ENCODE data around the gene NPIPB2.
"Not testable (repeated sequence)": the region's sequence is repeated elsewhere in the genome, so short reads cannot be mapped to it uniquely, and the experiment has no call there.

NPIPB2 gene

DNA sequence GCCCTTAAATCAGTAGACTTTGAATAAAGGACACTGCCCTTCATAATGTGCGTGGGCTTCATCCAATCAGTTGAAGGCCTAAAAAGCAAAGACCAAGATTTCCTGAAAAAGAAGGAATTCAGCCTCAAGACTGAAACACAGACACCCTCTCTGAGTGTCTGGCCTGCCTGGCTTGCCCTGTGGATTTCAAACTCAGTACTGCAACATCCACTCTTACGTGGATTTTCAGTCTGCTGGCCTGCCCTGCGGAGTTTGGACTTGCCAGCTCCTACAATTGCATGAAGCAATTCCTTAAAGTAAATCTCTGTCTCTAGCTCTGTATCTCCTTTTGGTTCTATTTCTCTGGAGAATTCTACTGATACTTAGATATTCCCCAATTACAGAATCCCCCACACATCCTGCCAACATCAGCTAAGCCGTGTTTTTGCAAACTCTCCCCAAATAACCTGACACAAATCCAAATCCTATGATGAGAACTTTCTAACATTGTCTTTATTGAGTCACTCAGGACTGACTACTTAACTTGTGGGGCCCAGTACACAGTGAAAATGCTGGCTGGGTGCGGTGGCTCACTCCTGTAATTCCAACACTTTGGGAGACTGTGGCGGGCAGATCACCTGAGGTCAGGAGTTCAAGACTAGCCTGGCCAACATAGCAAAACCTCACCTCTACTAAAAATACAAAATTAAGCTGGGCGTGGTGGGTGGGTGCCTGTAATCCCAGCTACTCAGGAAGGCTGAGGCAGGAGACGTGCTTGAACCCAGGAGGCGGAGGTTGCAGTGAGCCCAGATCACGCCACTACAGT is 15.9 kb upstream of the NPIPB2 start:
- no peak for DNase-seq (ENCODE audit: low read depth)

DNA sequence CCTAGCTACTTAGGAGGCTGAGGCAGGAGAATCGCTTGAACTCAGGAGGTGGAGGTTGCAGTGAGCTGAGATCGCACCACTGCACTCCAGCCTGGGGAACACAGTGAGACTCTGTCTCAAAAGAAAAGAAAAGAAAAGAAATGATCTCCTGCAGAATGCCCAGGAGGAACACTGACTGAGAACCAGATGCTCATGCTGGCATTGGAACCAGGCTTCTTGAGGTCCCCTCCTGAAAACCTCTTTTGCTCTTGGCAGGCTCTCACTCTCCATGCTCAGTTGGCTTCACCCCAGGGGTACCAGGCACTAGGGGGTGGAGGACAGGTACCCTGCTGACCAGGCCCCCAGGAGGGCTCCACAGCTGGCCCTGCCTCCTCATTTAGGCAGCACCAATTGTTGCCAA is 14.7 kb upstream of the NPIPB2 start:
- no peak for DNase-seq (ENCODE audit: low read depth)

DNA sequence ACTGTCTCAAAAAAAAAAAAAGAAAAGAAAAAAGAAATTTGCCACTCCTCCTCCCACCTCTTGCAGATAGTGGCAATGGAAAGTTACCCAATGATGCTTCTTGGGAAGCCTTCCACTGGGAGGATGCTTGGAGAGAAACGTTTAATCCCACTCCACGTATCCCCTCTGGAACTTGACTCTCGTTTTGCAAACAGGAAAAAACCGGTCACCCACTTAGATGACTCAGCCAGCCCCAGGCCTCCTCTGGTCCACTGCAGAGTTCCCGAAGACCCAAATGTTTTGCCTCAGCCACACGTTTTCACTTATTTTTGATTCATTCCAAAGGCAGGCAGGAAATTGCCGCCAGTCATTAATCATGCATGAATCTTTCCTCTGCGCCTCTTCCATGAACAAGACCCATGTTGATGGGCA is 13.9 kb upstream of the NPIPB2 start:
- no peak for DNase-seq (ENCODE audit: low read depth)

DNA sequence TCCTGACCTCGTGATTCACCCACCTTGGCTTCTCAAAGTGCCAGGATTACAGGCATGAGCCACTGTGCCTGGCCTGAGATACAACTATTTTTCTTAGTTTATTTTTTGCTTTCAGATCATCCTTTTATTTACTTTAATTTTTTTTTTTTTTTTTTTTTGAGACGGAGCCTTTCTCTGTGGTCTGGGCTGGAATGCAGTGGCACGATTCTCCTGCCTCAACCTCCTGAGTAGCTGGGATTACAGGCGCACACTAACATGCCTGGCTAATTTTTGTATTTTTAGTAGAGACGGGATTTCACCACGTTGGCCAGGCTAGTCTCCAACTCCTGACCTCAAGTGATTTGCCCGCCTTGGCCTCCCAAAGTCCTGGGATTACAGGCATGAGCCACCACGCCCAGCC is 11.7 kb upstream of the NPIPB2 start:
- DNase-seq (ENCODE audit: low read depth), result not testable (repeated sequence)

DNA sequence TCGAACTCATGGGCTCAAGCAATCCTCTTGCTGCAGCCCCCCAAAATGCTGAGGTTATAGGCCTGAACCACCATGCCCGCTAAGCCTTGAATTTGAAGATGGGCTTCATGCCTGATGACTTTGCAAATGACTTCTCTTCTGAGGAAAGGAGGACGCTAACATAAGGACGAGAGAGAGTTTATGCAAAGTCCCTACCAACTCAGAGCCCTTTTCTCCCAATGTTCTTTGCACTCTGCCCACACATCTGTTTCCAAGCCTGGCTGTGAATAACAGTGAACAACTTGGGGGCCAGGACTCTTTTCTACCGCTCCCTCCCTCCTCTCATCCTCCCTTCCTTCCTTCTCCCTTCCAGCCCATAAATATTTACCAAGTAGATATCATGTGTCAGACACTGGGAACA is 8.5 kb upstream of the NPIPB2 start:
- DNase-seq (ENCODE audit: low read depth), result no peak

DNA sequence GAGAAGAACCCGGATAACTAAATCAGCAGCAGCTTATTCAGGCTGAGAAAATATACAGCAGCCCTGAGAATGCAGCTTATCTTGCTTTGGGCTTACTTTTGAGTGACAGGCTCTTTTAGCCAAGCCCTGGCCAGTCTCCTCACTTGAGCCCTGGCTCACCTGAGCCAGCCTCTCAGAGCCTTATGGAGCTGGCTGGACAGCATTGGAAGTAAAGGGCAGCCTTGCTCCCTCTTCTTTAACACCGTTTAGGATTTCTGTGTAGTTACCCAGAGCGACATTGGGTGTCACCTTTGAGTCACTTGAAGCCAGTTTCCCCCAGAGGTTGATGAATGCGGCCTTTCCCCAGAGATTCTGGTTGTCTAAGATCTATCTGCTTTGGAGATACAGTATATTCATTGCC is 7.7 kb upstream of the NPIPB2 start:
- no peak for DNase-seq (ENCODE audit: low read depth)

DNA sequence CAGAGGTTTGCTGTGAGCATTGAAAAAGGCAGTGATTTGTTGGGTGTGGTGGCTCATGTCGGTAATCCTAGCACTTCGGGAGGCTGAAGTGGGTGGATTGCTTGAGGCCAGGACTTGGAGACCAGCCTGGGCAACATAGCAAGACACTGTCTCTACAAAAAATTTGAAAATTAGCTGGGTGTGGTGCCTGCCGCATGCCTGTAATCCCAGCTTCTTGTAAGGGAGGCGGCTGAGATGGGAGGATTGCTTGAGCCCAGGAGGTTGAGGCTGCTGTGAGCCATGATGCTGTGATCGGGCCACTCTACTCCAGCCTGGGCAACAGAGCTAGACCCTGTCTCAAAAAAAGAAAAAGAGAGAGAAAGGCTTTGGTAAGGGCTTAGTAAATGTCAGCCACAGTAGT is 7.0 kb upstream of the NPIPB2 start:
- no peak for DNase-seq (ENCODE audit: low read depth)

DNA sequence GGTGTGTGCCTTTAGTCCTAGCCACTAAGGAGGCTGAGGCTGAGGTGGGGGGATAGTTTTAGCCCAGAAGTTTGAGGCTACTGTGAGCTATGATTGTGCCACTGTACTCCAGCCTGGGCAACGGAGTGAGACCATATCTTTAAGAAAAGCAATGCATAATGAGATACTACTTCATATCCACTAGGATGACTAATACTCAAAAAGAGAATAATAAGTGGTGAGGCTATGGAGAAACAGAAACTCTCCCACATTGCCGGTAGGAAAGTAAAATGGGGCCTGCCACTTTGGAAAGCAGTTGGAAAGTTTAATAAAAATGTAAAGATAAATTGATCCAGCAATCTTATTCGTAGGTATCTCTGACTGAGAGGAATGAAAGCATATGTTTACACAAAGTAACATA is 4.6 kb upstream of the NPIPB2 start:
- no peak for DNase-seq (ENCODE audit: low read depth)

DNA sequence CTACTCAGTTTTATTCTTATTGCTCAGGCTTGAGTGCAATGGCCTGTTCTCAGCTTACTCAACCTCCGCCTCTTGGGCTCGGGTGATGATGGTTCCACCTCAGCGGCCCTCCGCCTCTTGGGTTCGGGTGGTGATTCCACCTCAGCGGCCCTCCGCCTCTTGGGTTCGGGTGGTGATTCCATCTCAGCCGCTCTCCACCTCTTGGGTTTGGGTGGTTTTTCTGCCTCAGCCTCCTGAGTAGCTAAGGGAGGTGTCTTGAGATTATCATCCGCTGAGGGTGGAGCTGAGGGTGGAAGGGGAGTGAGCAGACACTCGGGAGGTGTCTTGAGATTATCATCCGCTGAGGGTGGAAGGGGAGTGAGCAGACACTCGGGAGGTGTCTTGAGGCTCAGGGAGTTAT is 14.5 kb downstream of the NPIPB2 start:
- not testable (repeated sequence) for DNase-seq (ENCODE audit: low read depth)

DNA sequence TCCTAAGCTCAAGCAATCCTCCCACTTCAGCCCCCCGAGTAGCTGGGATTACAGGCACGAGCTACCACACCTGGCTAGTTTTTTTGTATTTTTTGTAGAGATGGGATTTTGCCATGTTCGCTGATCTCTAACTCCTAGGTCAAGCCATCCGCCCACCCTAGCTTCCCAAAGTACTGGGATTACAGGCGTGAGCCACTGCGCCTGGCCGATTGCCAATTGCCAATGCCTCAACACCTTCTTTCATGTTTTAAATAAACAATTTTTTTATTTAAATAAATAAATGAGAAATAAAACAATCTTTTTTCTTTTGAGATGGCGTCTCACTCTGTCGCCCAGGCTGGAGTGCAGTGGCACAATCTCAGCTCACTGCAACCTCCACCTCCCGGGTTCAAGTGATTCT is 17.8 kb downstream of the NPIPB2 start:
- DNase-seq (ENCODE audit: low read depth), result not testable (repeated sequence)

DNA sequence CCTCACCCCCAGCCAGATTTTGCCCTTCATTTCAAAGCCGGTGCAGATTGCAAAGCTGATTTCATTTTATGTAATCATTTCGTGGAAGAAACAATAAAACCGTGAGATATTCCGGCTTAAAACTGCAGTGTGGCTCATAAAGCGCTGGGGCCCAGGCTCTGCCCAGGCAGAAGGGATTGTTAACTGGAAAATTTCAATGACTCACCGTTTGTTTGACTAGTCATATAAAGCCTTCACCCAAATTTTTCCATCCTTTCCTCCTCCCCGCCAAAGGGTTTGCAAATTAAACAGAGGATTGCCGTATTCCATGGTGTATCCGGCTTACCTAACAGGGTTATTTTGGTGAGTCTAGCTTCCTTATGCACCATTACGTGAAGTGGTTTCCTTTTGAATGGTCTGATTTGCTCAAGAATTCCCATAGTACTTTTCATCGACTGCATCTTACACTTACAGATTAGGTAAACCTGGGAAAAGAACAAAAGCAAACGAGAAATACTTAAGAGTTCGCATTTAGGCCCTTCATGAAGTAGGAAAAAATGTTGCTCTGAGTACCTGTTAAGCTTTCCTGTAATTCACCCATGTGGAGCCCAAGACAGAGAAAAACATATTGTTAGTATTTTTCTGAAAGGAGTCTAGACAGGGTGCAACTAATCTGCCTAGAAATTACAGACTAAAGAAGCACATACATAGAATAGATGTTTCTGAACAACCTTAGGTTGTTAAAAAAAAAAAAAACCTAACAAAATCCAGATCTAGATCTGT is 25.1 kb downstream of the NPIPB2 start:
- no peak for DNase-seq (ENCODE audit: low read depth)

DNA sequence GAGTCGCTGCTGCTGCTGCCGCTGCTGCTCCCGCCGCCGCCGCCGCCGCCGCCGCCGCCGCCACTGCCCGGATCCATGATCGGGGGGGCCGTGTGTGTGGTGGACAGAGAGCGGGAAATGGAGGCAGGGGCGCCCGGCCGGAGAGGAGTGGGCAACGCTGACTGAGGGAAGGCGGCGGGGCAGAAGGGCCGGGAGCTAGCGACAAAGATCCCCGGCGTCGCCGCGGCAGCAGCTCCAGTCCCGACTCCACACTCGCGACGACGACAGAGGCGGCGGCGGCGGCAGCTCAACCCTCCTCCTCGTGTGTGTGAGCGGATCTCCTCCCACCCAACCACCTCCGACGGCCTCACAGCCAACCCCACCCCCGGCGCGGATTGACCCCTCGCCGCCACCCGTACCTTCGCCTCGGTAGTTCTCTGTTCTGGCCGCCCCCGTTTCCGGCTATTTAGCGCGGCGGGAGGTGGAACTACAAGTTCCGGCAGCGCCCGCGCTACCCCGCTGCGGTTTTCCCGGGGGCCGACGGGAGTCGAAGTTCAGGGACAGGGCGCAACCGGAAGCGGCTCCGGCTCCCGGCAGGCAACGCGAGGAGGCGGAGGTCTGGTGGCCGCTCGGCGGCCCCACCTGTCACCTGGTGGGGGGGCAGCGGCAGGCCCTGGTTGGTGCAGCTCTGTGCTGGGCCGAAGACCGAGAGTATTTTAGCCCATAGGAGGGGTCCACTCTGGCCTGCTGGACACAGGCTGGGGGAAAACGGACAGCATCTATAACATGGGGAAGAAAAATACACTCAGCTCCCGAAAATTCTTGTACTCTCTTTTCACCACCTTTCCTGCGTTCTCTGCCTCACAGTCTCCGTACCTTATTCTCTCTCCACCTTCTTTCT is 26.0 kb downstream of the NPIPB2 start, which contains the start of gene GSPT1:
GSPT1 (minus strand) TSS at position 313 of the 880 bp plus-strand sequence; CDS start at position 77, 236 bp downstream.
- DNase-seq (ENCODE audit: low read depth), result peak; percentile 100

DNA sequence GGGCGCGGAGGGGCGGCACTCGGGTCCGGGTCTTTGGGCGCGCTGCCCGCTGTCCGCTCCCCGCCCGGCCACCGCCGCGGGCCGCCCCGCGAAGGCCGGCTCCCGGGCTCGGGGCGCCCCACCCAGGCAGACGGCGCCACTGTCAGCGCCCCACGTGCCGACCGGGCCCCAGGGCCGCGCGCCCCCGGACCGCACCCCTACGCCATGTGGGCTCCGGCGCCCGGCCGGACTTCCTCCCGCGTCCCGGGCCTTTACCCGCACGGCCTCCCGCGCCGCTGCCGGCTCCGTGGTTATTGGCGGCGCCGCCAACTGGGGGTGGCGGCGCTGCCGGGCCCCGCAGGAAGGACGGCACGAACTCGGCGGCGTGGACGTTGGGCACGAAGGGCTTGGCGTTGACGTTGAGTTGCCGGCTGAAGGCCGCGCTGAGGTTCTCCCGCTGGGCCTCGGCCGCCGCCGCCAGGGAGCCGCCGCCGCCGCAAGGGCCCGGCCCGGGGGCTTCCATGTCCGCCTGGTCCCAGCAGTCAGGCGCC is 26.7 kb downstream of the NPIPB2 start:
- no peak for DNase-seq (ENCODE audit: low read depth)

DNA sequence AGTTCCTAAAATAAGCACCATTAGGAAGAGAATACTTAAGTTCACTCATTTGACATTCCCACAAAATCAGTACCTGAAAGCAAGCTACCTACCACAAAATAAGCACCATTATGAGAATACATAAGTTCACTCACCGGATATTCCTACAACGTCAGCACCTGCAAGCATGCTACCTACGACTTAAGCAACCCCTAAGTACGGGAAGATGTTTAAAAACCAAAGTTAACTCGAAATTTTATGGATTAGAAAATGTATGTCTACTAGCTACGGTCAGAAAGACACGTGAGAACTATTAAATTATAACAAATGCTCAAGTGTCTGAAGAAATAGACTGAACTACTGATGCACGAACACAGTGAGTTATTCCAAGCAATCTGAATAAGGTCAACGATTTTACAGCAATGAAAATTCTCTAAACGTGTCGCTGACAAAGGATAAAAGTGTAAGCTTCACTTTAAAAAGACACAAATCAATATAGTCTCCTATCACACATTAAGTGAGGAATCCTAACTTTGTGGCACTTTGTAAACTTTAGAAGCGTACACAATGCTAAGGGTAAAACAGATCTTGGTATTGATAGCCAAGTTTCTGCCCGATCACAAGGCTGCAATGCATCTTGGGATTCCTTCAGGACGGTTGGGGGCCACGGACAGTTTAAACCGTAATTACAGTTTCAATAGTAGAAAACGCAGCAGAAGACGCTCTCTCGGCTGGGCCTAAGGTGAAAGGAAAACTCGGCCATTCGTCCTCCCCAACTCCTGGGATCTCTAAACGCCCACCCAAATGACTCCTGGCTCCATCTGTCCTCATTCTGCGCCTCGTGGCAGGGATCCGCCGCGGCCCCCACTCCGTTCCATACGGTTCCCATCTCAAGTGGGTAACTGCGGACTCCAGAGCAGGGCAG is 27.4 kb downstream of the NPIPB2 start:
- peak; percentile 12 for DNase-seq (ENCODE audit: low read depth)

DNA sequence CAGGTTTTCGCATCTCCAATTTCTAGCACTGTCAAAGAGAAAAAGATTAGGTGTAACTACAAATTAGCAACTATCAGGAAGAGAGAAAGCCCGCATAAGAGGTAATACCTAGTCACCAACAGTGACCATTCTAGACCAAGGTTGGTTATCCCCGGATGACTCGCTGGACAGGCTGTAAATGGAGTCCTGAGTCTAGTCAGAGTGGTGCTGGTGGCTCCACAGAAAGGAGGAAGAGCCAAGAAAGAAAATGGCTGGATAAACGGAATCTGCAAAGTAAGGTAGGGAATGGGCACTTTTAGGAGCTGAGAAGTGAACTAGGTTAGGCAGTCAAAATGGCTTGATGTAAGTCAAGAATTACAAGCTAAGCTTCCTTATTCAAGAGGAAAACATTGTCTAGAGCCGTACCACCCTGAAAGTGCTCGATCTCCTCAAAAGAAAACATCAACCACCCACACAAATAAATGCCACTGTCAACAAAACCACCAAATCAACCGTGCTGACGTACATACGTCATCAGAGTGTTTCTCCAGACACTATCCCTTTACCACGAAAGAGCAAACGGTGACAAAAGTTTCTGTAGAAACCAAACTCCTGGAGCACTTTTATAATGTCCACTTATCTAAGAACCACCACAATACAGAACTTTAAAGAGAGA is 28.3 kb downstream of the NPIPB2 start:
- DNase-seq (ENCODE audit: low read depth), result no peak

DNA sequence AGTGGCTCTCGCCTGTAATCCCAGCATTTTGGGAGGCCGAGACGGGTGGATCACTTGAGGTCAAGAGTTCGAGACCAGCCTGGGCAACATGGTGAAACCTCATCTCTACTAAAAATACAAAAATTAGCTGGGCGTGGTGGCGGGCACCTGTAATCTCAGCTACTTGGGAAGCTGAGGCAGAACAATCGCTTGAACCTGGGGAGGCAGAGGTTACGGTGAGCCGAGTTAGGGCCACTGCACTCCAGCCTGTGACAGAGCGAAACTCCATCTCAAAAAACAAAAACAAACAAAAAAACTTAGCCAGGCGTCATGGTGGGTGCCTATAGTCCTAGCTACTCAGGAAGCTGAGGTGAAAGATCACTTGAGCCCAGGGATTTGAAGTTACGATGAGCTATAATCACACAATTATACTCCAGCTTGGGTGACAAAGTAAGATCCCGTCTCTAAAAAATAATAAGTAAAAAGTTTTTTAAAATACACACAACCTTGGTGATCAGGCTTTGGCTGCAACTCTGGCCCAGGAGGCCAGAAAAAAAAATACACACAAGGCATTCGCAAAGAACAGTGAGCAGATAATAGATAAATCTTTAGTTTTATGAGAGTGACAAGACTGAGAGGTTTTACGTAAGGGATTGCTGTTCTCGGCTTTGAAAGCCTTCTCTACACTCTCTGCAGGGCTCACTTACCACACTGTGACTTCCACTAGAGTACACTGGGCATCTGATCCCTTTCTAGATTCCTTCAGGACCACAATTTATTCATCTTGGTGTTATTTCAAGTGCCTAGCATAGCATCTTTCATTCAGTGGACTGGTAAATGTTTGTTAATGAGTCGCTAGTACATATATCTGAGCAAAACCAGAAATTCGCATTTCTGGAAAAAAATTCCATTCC is 31.9 kb downstream of the NPIPB2 start:
- DNase-seq (ENCODE audit: low read depth), result no peak

DNA sequence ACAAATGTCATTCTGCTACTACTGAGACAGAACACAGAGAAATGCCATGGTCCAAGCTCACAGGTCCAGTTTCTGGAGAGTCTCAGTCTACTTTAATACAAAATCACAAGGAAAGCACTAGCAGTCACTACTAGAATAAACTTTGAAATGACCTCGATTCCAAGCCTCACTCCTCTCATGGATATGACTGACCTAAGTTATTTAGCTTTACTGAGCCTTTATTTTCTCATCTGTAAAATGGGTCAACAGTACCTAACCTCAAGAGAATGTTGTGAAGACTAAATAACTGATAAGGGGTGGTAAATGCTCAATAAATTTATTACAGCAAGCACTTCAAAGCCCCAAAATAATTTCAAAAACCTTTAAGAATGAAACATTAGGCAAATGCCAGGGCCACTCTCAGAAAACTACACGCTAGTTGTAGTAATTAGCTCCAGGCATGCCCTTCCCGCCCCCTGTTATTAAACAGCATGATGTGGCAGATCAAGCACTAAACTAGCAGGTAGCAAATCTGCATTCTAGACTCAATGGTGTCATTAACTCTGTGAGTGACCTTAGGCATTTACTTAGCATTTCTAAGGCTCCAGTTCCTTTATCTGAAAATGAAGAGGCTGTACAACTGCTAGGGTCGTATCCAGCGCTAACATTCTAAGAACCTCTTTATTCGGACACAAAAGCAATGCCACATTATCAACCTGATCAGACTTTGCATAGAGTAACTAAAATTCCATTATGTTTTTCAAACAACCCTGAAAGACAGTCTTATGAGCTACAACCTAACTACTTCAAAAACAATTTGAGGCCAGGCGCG is 34.5 kb downstream of the NPIPB2 start:
- DNase-seq (ENCODE audit: low read depth), result no peak

DNA sequence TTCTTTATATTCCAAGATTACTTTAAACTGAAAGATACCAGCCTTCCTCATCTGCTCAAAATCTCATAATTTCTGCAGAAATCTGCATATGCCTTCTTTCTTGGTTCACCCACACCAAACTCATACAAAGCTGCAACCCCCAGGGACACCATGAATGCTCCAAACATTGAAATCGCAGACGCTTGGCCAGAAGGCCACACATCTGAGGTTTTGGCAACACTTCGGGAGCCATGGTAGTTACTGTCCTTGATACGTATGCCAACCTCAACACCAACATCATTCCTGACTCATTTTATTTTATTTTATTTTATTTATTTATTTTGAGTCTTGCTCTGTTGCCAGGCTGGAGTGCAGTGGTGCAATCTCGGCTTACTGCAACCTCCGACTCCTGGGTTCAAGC is 37.9 kb downstream of the NPIPB2 start:
- no peak for DNase-seq (ENCODE audit: low read depth)

DNA sequence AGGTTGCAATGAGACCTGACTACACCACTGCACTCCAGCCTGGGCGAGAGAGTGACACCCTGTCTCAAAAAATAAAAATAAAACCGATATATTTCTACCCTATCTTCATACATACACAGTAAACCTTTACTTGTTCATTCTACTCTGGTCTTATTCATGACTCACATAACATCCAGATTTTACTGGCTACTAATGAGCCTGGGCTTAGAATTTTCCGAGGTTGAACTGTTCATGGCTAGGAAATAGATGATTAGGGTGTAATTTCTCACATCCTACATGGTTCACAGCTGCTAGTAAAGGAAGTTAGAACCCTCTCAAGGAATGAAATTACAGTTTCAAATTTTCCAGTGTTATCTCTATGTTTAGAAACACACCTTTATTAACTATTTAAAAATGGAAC is 40.8 kb downstream of the NPIPB2 start:
- no peak for DNase-seq (ENCODE audit: low read depth)
